OCI-LY1 (cell line): Measurements from ENCODE around the gene HOXD3.

Experiments used
- H2AFZ ChIP-seq: fragments of 200-600 bp; sonication (generic), shearing (Covaris generic); 2 replicates; pipeline ENCODE4 v1.6.0; 2014; ENCODE audit warnings: antibody characterized with exemption, mild to moderate bottlenecking, low read length
- H3F3A ChIP-seq: fragments of 200-600 bp; sonication (generic), shearing (Covaris generic); 2 replicates; pipeline ENCODE4 v1.6.0; 2014; ENCODE audit warnings: mild to moderate bottlenecking, antibody characterized with exemption, low read length, moderate library complexity; ENCODE audit not compliant: insufficient read depth
- H3K27ac ChIP-seq: fragments of 200-600 bp; sonication (generic); 2 replicates; pipeline ENCODE4 v1.5.1; 2014; ENCODE audit warnings: low read length, mixed run types, mild to moderate bottlenecking, low read depth; ENCODE audit not compliant: poor library complexity, severe bottlenecking
- H3K27me3 ChIP-seq: fragments of 200-600 bp; sonication (generic); 2 replicates; pipeline ENCODE4 v1.6.0; 2014; ENCODE audit warnings: antibody characterized with exemption, mild to moderate bottlenecking, low read length, moderate library complexity; ENCODE audit not compliant: insufficient read depth
- H3K36me3 ChIP-seq: fragments of 200-600 bp; sonication (generic); 2 replicates; pipeline ENCODE4 v1.6.1; 2014; ENCODE audit warnings: mild to moderate bottlenecking, antibody characterized with exemption, low read length, moderate library complexity, mixed read lengths; ENCODE audit not compliant: insufficient read depth
- H3K4me1 ChIP-seq: fragments of 200-600 bp; sonication (generic); 2 replicates; pipeline ENCODE4 v1.5.1; 2014; ENCODE audit warnings: mild to moderate bottlenecking, low read length, moderate library complexity; ENCODE audit not compliant: insufficient read depth, severe bottlenecking
- H3K4me2 ChIP-seq: fragments of 200-600 bp; sonication (generic), shearing (Covaris generic); 2 replicates; pipeline ENCODE4 v1.6.1; 2014; ENCODE audit warnings: low read length
- H3K4me3 ChIP-seq: fragments of 200-600 bp; sonication (generic); 2 replicates; pipeline ENCODE4 v1.5.1; 2014; ENCODE audit warnings: low read length, low read depth, mild to moderate bottlenecking, mixed read lengths; ENCODE audit not compliant: poor library complexity, severe bottlenecking
- H3K79me2 ChIP-seq: fragments of 200-600 bp; shearing (Covaris generic); 2 replicates; pipeline ENCODE4 v1.6.1; 2016; ENCODE audit warnings: mixed run types, low read length, mixed read lengths; ENCODE audit not compliant: insufficient read depth
- H3K9ac ChIP-seq: fragments of 200-600 bp; sonication (generic), shearing (Covaris generic); 2 replicates; pipeline ENCODE4 v1.6.1; 2014; ENCODE audit warnings: mild to moderate bottlenecking, low read length, mixed read lengths
- H3K9me2 ChIP-seq: fragments of 200-600 bp; sonication (generic), shearing (Covaris generic); 2 replicates; pipeline ENCODE4 v1.6.1; 2014; ENCODE audit warnings: low read depth, mild to moderate bottlenecking, low read length, mixed read lengths
- H3K9me3 ChIP-seq: fragments of 200-600 bp; shearing (Covaris generic); 2 replicates; pipeline ENCODE4 v1.6.1; 2014; ENCODE audit warnings: low read length, mixed read lengths
- H4K20me1 ChIP-seq: fragments of 200-600 bp; sonication (generic), shearing (Covaris generic); 2 replicates; pipeline ENCODE4 v1.6.0; 2016; ENCODE audit warnings: mild to moderate bottlenecking, low read length; ENCODE audit not compliant: insufficient read depth
- EZH2 ChIP-seq: fragments of 200-600 bp; sonication (generic), shearing (Covaris generic); IDR thresholded peaks from 2 replicates; pipeline ENCODE4 v1.8.0; 2017; ENCODE audit warnings: borderline replicate concordance, mixed run types, mild to moderate bottlenecking, antibody characterized with exemption, low read length, moderate library complexity, mixed read lengths
- TF ChIP-seq, protein P1 (sequence below): fragments of 200-600 bp; sonication (generic), shearing (Covaris generic); IDR thresholded peaks from 2 replicates; pipeline ENCODE4 v1.5.1; 2017; ENCODE audit warnings: mild to moderate bottlenecking, antibody characterized with exemption, low read length, moderate library complexity, mixed read lengths

HOXD3 gene

DNA sequence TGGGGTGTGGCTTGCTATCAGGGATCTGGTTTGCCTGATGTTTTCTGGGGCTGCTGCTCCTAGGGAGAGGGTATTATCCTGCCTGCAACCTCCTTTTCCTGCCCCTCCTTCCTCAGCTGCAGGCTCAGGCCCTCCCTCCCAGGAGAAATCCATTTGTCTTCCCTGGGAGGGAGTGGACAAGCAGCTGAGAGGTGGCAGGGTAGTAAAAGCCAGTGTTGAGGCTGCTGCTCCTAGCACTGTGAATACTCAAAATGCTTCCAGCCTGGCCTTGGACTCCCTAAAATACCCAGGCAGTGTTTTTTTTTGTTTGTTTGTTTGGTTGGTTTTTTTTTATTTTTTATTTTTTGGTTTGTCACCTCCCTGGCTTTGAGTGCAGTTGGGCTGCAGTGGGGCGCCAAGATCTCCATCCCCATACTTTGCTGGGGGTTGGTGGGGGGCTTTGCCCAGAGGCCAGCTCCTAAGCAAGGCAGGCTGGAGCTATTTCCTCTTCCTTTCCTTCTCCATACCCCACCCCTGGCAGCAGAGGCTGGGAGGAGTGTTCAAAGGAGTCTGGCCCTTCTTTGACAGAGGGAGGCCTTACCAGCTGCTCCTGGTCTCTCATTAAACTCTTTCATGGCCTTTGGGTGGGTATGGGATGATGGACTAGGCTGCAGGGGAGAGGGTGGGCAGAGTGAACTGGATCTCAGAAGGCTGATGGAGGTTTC, 13.6 kb downstream of the HOXD3 start:
- H3K4me2 ChIP-seq = no peak overlapping the region
- H3K9ac ChIP-seq = no peak overlapping the region
- no peaks in the 10 kb centered on the region for H3K9me3 ChIP-seq
- H3K27ac ChIP-seq = no peak overlapping the region
- no peaks in the 10 kb centered on the region for H3K9me2 ChIP-seq
- no peaks in the 10 kb centered on the region for H4K20me1 ChIP-seq
- no peaks in the 10 kb centered on the region; the same call in 1 of the 2 replicates for H3K27me3 ChIP-seq
- H2AFZ ChIP-seq = no peak overlapping the region
- H3F3A ChIP-seq = no peaks in the 10 kb centered on the region
- H3K36me3 ChIP-seq = no peaks in the 10 kb centered on the region
- no peak overlapping the region for H3K4me3 ChIP-seq
- TF ChIP-seq, protein P1, sequence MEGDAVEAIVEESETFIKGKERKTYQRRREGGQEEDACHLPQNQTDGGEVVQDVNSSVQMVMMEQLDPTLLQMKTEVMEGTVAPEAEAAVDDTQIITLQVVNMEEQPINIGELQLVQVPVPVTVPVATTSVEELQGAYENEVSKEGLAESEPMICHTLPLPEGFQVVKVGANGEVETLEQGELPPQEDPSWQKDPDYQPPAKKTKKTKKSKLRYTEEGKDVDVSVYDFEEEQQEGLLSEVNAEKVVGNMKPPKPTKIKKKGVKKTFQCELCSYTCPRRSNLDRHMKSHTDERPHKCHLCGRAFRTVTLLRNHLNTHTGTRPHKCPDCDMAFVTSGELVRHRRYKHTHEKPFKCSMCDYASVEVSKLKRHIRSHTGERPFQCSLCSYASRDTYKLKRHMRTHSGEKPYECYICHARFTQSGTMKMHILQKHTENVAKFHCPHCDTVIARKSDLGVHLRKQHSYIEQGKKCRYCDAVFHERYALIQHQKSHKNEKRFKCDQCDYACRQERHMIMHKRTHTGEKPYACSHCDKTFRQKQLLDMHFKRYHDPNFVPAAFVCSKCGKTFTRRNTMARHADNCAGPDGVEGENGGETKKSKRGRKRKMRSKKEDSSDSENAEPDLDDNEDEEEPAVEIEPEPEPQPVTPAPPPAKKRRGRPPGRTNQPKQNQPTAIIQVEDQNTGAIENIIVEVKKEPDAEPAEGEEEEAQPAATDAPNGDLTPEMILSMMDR = no peak
- TF ChIP-seq EZH2 = no peak
- H3K4me1 ChIP-seq = peaks cover 4% of the 10 kb centered on the region
- H3K79me2 ChIP-seq = no peaks in the 10 kb centered on the region

DNA sequence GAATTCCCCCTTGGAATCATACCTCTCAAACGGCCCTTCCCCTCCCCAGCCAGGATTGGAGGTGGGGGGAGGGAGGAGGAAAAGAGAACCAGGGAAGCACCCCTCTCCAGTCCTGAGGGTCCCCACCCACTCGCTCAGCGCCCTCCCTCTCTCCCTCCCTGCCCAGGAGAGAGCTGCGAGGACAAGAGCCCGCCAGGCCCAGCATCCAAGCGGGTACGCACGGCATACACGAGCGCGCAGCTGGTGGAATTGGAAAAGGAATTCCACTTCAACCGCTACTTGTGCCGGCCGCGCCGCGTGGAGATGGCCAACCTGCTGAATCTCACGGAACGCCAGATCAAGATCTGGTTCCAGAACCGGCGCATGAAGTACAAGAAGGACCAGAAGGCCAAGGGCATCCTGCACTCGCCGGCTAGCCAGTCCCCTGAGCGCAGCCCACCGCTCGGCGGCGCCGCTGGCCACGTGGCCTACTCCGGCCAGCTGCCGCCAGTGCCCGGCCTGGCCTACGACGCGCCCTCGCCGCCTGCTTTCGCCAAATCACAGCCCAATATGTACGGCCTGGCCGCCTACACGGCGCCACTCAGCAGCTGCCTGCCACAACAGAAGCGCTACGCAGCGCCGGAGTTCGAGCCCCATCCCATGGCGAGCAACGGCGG, 14.4 kb downstream of the HOXD3 start:
- Histone ChIP-seq H3K4me1 (peaks cover 4% of the 10 kb centered on the region), H3K4me2 (no peak overlapping the region), H3K9me3 (no peaks in the 10 kb centered on the region), H3K27me3 (peaks cover 5% of the 10 kb centered on the region; the same call in 1 of the 2 replicates), H3K79me2 (no peaks in the 10 kb centered on the region), H3K27ac (no peak overlapping the region), H3K9ac (no peak overlapping the region), H3K36me3 (no peaks in the 10 kb centered on the region), H3F3A (no peaks in the 10 kb centered on the region), H2AFZ (no peak overlapping the region), H4K20me1 (no peaks in the 10 kb centered on the region), H3K9me2 (no peaks in the 10 kb centered on the region), H3K4me3 (no peak overlapping the region)
- TF ChIP-seq, protein P1 = no peak
- no peak for TF ChIP-seq EZH2

DNA sequence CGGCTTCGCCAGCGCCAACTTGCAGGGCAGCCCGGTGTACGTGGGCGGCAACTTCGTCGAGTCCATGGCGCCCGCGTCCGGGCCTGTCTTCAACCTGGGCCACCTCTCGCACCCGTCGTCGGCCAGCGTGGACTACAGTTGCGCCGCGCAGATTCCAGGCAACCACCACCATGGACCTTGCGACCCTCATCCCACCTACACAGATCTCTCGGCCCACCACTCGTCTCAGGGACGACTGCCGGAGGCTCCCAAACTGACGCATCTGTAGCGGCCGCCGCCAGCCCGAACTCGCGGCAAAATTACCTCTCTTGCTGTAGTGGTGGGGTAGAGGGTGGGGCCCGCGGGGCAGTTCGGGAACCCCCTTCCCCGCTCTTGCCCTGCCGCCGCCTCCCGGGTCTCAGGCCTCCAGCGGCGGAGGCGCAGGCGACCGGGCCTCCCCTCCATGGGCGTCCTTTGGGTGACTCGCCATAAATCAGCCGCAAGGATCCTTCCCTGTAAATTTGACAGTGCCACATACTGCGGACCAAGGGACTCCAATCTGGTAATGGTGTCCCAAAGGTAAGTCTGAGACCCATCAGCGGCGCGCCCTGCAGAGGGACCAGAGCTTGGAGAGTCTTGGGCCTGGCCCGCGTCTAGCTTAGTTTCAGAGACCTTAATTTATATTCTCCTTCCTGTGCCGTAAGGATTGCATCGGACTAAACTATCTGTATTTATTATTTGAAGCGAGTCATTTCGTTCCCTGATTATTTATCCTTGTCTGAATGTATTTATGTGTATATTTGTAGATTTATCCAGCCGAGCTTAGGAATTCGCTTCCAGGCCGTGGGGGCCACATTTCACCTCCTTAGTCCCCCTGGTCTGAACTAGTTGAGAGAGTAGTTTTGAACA, 15.1 kb downstream of the HOXD3 start:
- Histone ChIP-seq H3K9ac (no peak overlapping the region), H3K4me2 (no peak overlapping the region), H3K4me3 (no peak overlapping the region), H3K9me2 (no peaks in the 10 kb centered on the region), H3K9me3 (no peaks in the 10 kb centered on the region), H3K4me1 (peaks cover 4% of the 10 kb centered on the region), H4K20me1 (no peaks in the 10 kb centered on the region), H3F3A (no peaks in the 10 kb centered on the region), H3K79me2 (no peaks in the 10 kb centered on the region), H3K27ac (no peak overlapping the region), H2AFZ (no peak overlapping the region), H3K27me3 (peaks cover 8% of the 10 kb centered on the region; the same call in 1 of the 2 replicates), H3K36me3 (no peaks in the 10 kb centered on the region)
- TF ChIP-seq EZH2 = no peak
- TF ChIP-seq, protein P1 = no peak
